ENCODE results near the gene UCK2.

- TF ChIP-seq, protein P1, sequence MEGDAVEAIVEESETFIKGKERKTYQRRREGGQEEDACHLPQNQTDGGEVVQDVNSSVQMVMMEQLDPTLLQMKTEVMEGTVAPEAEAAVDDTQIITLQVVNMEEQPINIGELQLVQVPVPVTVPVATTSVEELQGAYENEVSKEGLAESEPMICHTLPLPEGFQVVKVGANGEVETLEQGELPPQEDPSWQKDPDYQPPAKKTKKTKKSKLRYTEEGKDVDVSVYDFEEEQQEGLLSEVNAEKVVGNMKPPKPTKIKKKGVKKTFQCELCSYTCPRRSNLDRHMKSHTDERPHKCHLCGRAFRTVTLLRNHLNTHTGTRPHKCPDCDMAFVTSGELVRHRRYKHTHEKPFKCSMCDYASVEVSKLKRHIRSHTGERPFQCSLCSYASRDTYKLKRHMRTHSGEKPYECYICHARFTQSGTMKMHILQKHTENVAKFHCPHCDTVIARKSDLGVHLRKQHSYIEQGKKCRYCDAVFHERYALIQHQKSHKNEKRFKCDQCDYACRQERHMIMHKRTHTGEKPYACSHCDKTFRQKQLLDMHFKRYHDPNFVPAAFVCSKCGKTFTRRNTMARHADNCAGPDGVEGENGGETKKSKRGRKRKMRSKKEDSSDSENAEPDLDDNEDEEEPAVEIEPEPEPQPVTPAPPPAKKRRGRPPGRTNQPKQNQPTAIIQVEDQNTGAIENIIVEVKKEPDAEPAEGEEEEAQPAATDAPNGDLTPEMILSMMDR (conservative IDR thresholded peaks at IDR 0.05): no peak
- no peak for TF ChIP-seq EZH2 (IDR thresholded peaks at IDR 0.05; ENCODE audit: low read depth)
These were observed 57.4 kb downstream of the UCK2 start for GRCh38 chr1:165884690-165885304.

All from PC-9 (cell line).